ENCODE measurements around the gene LRRN4CL.

LRRN4CL gene

DNA sequence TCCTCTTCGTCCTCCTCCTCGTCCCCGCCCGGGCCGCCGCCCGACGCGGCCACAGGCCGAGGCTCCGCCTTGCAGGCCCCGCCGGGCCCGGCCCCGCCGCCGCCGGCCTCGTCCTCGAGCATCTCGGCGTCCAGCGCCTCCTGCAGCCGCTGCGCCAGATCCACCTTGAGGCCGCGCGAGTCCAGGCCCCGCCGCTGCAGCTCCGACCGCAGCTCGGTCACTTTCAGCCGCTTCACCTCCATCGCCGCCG, 37.5 kb upstream of the LRRN4CL start:
- H3K4me3 ChIP-seq (ENCODE audit: low read length): peak overlapping the region; percentile 94
- TF ChIP-seq, protein P1, sequence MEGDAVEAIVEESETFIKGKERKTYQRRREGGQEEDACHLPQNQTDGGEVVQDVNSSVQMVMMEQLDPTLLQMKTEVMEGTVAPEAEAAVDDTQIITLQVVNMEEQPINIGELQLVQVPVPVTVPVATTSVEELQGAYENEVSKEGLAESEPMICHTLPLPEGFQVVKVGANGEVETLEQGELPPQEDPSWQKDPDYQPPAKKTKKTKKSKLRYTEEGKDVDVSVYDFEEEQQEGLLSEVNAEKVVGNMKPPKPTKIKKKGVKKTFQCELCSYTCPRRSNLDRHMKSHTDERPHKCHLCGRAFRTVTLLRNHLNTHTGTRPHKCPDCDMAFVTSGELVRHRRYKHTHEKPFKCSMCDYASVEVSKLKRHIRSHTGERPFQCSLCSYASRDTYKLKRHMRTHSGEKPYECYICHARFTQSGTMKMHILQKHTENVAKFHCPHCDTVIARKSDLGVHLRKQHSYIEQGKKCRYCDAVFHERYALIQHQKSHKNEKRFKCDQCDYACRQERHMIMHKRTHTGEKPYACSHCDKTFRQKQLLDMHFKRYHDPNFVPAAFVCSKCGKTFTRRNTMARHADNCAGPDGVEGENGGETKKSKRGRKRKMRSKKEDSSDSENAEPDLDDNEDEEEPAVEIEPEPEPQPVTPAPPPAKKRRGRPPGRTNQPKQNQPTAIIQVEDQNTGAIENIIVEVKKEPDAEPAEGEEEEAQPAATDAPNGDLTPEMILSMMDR (IDR thresholded peaks at IDR 0.05; ENCODE audit: insufficient read depth, low read depth, low read length, missing control alignments): no peak
- DNase-seq (ENCODE audit: low read depth): no peak

DNA sequence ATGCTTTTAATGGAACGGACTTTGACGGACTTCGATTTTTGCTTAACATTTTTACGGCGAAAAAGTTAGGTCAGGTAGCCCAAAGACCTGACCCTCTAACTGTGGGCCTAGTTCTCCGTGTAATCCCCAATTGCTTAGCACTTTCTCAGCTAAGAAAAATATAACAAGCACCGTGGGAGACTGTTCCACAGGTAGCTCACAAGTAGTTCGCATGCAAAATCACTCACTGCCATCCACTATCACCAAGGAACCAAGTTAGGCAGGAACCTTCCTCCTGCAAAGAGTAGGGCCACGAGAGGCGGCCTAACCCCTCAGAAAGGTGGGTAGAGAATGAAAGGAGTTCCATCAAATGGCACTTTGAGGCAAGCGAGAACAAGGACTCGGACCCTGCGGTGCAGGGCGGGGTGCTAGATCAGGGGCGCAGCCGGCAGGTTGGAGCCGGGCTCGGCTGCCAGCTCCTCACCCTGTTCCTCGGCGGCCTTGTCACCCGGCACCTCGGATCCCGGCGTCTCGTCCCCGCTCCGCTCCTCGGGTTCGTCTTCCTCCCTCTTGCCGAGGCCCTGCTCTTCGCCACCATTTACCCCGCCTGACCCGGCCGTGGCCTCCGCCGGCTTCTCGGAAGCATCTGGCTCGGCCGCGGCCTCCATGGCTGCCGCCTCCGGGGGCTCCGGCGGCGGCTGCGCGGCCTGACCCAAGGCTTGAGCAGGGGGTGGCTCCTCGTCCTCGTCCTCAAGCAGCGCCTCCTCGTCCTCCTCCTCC, 37.0 kb upstream of the LRRN4CL start:
- peak overlapping the region; percentile 94 for H3K4me3 ChIP-seq (ENCODE audit: low read length)
- TF ChIP-seq, protein P1 (IDR thresholded peaks at IDR 0.05; ENCODE audit: insufficient read depth, low read depth, low read length, missing control alignments): no peak
- DNase-seq (ENCODE audit: low read depth): no peak

DNA sequence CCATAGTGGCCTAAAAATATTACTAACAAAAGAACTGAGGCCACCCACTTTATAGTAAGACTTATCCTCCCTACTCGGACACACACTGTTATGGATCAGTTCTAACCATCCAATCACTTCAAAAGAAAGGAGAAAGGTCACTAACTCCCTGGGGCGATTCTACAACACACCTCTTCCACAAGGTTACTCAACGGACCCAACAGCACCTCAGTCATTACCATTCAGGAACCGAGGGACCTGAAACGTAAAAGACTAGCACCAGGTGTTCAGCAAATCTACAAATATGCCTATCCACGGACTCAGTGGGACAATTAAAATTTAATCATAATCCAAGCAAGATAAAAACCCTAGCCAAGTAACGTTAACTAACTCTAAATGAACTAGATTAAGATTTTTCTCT, 36.3 kb upstream of the LRRN4CL start:
- TF ChIP-seq, protein P1 (IDR thresholded peaks at IDR 0.05; ENCODE audit: insufficient read depth, low read depth, low read length, missing control alignments): no peak
- peak; percentile 47 for DNase-seq (ENCODE audit: low read depth)
- H3K4me3 ChIP-seq (ENCODE audit: low read length): peak overlapping the region; percentile 94

DNA sequence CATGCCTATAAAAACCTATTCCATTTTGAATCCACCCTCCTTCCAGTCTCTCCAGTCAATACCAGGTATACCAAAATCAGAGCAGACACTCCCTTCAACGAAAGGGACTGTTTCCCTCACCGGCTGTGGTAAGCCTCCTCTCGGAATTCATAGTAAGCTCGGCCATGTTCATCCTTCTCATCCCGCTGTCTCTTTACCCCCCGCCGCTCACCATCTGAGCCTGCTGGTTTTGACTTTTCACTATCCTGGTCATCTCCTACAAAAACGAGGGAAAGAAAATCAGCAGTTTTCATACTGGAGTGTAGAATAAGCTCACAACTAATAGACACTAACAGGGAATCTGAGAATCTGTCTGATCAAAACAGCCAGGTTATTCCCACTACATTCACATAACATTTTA, 34.8 kb upstream of the LRRN4CL start:
- H3K4me3 ChIP-seq (ENCODE audit: low read length): peak overlapping the region; percentile 94
- DNase-seq (ENCODE audit: low read depth): no peak
- TF ChIP-seq, protein P1 (IDR thresholded peaks at IDR 0.05; ENCODE audit: insufficient read depth, low read depth, low read length, missing control alignments): no peak

DNA sequence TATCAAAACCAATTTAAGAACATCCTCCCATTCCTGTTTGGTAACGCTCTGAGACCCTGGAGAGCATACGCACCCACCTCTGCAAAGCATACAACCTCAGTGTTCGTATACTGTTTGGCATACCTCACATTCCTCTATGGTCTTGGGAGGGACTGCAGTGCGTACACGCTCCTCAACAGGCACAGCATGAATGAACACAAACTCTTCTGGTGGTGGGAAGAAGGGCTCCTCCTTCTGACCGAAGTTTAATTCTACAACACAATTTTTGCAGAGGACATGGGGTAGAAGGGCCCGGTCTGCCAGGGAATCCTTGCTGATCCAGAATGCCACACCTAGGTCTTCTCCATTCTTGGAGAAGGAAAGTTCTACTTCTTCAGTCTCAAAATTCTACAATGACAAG, 32.7 kb upstream of the LRRN4CL start:
- DNase-seq (ENCODE audit: low read depth): peak; percentile 30
- no peak overlapping the region for H3K4me3 ChIP-seq (ENCODE audit: low read length)
- TF ChIP-seq, protein P1 (IDR thresholded peaks at IDR 0.05; ENCODE audit: insufficient read depth, low read depth, low read length, missing control alignments): peak; percentile 7

DNA sequence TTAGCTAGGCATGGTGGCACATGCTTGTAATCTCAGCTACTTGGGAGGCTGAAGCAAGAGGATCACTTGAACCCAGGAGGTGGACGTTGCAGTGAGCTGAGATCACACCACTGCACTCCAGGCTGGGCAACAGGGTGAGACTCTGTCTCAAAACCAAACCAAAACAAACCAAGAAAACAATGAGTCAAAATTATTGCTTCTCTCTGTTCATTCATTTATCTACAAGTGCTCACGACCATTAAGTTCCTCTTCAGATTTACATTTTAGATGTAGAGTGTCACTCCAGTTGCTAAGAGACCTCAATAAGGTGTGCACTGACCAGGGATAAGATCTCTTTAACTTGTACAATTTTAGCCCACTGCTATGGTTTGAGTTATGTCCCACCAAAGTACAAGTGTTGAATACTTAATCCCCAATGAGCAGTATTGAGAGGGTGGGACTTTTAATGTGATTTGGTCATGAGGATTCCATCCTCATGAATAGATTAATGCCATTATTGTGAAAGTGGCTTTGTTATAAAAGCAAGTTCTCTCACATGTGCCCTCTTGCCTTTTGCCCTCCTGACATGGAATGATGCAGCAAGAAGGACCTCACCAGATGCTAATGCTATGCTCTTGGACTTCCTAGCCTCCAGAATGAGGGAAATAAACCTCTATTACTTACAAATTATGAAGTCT, 30.1 kb upstream of the LRRN4CL start:
- TF ChIP-seq, protein P1 (IDR thresholded peaks at IDR 0.05; ENCODE audit: insufficient read depth, low read depth, low read length, missing control alignments): no peak
- no peak overlapping the region for H3K4me3 ChIP-seq (ENCODE audit: low read length)
- no peak for DNase-seq (ENCODE audit: low read depth)

DNA sequence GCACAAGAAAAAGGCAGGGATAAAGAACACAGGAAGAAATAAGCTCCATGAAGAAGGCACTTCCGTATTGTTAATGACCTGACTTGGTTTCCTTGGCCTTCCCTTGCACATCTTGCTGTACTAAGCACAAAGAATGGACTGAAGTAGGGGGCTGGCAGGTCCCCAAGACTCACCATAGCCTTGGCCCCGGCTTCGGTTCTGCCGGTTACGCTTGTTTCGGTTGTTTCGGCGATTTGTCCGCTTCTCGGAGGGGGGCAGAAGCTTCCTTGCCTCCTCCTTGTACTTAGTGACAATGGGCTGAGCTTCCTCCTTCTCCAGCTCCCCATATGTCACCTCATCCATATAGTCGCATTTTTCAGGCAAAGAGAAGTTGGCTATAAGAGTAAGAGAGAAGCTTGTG, 27.5 kb upstream of the LRRN4CL start:
- TF ChIP-seq, protein P1 (IDR thresholded peaks at IDR 0.05; ENCODE audit: insufficient read depth, low read depth, low read length, missing control alignments): no peak
- DNase-seq (ENCODE audit: low read depth): no peak
- H3K4me3 ChIP-seq (ENCODE audit: low read length): no peak overlapping the region
